Activated CD8-positive, alpha-beta T cell treated with anti-CD3 and anti-CD28 coated beads, Interleukin-2, amount 10 ng/mL, durations not matched to agents 7 days and 5 days (primary cell): ENCODE results near the gene STAMBP. TPM values are rescaled to one million over a fixed set of nuclear protein-coding genes. Genes with fewer than 3 reads are reported as not detected.
"Not testable (repeated sequence)": the region's sequence is repeated elsewhere in the genome, so short reads cannot be mapped to it uniquely, and the experiment has no call there.

Experiments used
- ATAC-seq: fragments of 150-1000 bp; cut with Tn5 transposase; one replicate; pipeline ENCODE4 v1.10.0; 2021; ENCODE audit warnings: moderate library complexity
- CTCF ChIA-PET: fragments of 350-600 bp; sonication (Branson Sonifier 250); formaldehyde crosslinking; loops from one replicate; lab custom pipeline; 2021; ENCODE audit warnings: antibody characterized with exemption; lab: Charles Lee
- POLR2A ChIA-PET: fragments of 350-600 bp; sonication (Branson Sonifier 250); formaldehyde crosslinking; loops from one replicate; lab custom pipeline; 2021; ENCODE audit warnings: antibody characterized with exemption; lab: Charles Lee
- DNase-seq: peaks from one replicate; pipeline ENCODE4 v3.0.0-alpha.2; 2020
- H3K27ac Mint-ChIP-seq: one replicate; pipeline ENCODE4 v1.8.0; 2021; ENCODE audit warnings: mild to moderate bottlenecking, mixed read lengths
- H3K27me3 Mint-ChIP-seq: one replicate; pipeline ENCODE4 v1.8.0; 2021; ENCODE audit warnings: low read depth, mixed read lengths
- H3K36me3 Mint-ChIP-seq: one replicate; pipeline ENCODE4 v1.8.0; 2021; ENCODE audit warnings: low read depth, mixed read lengths
- H3K4me1 Mint-ChIP-seq: one replicate; pipeline ENCODE4 v1.8.0; 2021; ENCODE audit warnings: low read depth, mixed read lengths
- H3K4me3 Mint-ChIP-seq: one replicate; pipeline ENCODE4 v1.8.0; 2021; ENCODE audit warnings: mild to moderate bottlenecking, mixed read lengths
- H3K9me3 Mint-ChIP-seq: one replicate; pipeline ENCODE4 v1.8.0; 2022; ENCODE audit warnings: mixed read lengths; ENCODE audit not compliant: insufficient read depth
- total RNA-seq, 2 experiments: library from RNA; stranded (reverse); gene quantifications; one replicate each; pipeline ENCODE4 v1.2.3, GENCODE V29; 2021

STAMBP gene
- total RNA-seq, 2 experiments from 2014 or later = 33.6 to 34.9 TPM

DNA sequence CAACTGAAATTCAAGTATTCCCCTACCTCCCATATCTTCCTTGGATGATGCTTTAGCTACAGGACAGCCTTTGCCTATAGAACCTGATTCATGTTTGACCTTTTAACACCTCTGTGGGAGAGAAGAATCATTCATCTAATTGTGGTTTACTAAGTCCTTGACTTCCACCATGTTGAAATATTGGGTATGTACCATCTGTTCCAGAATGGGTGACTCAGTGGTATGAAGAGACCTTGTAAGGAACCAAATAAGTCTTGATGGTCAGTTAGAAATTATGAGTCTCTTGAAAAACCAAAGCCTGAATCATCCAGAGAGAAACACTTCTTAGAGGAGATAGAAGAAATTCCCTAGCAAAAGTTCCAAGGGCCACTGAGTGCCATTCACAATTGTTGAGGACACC lies 27.5 kb downstream of the STAMBP start:
- Mint-ChIP-seq H3K27me3 (no peaks in the 10 kb centered on the region), H3K36me3 (peaks cover 46% of the 10 kb centered on the region), H3K27ac (no peak overlapping the region), H3K4me1 (peaks cover 3% of the 10 kb centered on the region), H3K9me3 (no peaks in the 10 kb centered on the region), H3K4me3 (no peak overlapping the region)
- ChIA-PET CTCF (interaction anchor here (1.4 to 1.9 kb wide), 3 partner anchors 10 to 109 kb away, joined by 3 to 5 read pairs (median 5); partner anchors contain the start of gene STAMBP), POLR2A (no interaction called here)
- DNase-seq = no peak
- no peak for ATAC-seq

GRCh38 chr2:73859721-73860586 lies 31.2 kb downstream of the STAMBP start:
- Mint-ChIP-seq H3K4me3 (no peak overlapping the region), H3K36me3 (peaks cover 62% of the 10 kb centered on the region), H3K9me3 (no peaks in the 10 kb centered on the region), H3K4me1 (peaks cover 3% of the 10 kb centered on the region), H3K27me3 (no peaks in the 10 kb centered on the region), H3K27ac (no peak overlapping the region)
- DNase-seq = peak; percentile 26
- POLR2A ChIA-PET = no interaction called here
- no peak for ATAC-seq
- CTCF ChIA-PET = interaction anchor here (1.1 to 1.3 kb wide), 2 partner anchors 32 to 261 kb away, joined by 3 to 5 read pairs; no protein-coding TSS in a partner anchor

GRCh38 chr2:73862987-73863386 lies 34.2 kb downstream of the STAMBP start:
- DNase-seq (no peak), ATAC-seq (no peak)
- H3K27ac Mint-ChIP-seq = no peak overlapping the region
- ChIA-PET CTCF (interaction anchor here (1.0 kb wide), 1 partner anchor 45 kb away, joined by 3 read pairs; no protein-coding TSS in a partner anchor), POLR2A (no interaction called here)
- H3K9me3 Mint-ChIP-seq = no peaks in the 10 kb centered on the region
- H3K4me3 Mint-ChIP-seq = no peak overlapping the region
- H3K36me3 Mint-ChIP-seq = peaks cover 51% of the 10 kb centered on the region
- H3K27me3 Mint-ChIP-seq = no peaks in the 10 kb centered on the region
- peaks cover 3% of the 10 kb centered on the region for H3K4me1 Mint-ChIP-seq

DNA sequence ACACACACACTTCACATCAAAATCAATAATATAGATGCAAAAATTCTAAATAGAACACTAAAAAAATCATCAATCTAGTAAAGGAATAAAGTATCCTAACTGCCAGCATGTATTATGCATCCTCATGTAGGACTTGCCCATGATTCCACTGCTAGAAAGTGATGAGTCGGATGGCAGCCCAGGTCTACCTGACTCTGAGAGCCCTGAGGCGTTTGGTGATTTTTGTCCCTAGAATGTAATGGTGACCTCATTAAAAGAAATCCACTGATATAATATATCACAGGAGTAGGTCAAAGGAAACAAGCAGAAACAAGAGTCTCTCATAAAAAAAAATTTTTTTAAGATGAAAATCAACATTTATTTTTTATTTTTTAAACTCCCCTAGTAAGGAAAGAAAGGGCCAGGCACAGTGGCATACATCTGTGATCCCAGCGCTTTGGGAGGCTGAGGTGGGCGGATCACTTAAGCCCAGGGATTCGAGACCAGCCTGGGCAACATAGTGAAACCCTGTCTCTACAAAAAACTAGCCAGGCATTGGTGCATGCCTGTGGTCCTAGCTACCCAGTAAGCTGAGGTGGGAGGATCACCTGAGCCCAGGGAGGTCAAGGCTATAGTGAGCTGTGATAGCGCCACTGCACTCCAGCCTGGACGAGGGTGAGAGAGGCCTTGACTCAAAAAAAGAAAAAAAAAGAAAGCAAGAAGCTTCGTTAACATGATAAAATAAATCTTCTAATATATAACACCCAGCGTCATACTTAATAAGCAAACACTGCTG lies 39.6 kb downstream of the STAMBP start:
- CTCF ChIA-PET = no interaction called here
- ATAC-seq (no peak), DNase-seq (no peak)
- no peaks in the 10 kb centered on the region for H3K4me1 Mint-ChIP-seq
- no peaks in the 10 kb centered on the region for H3K27me3 Mint-ChIP-seq
- H3K36me3 Mint-ChIP-seq = peaks cover 28% of the 10 kb centered on the region
- POLR2A ChIA-PET = no interaction called here
- no peaks in the 10 kb centered on the region for H3K9me3 Mint-ChIP-seq
- no peak overlapping the region for H3K27ac Mint-ChIP-seq
- H3K4me3 Mint-ChIP-seq = no peak overlapping the region

DNA sequence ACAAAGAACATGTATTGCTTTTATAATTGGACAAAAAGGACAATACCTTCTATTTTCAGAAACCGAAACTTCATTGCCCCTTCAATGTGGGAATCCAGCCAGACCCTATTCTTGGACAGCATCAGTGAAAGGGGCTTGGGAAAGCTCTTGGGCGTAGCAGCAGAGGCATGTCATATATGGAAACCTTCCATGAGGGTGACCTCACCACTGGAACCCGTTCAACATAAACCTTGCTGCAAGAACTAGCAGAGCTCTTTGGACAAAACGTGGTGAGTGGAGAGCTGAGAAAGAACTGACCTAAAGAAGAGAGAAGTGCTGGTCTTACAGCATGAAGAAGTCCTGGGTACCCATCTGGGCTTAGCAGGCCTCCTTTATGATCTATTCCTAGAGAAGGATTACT lies 41.3 kb downstream of the STAMBP start:
- no peaks in the 10 kb centered on the region for H3K9me3 Mint-ChIP-seq
- no peak for ATAC-seq
- ChIA-PET POLR2A (interaction anchor here (1.0 kb wide), 1 partner anchor 8 kb away, joined by 7 read pairs; no protein-coding TSS in a partner anchor), CTCF (no interaction called here)
- H3K36me3 Mint-ChIP-seq = peaks cover 15% of the 10 kb centered on the region
- H3K4me1 Mint-ChIP-seq = no peaks in the 10 kb centered on the region
- no peaks in the 10 kb centered on the region for H3K27me3 Mint-ChIP-seq
- H3K27ac Mint-ChIP-seq = no peak overlapping the region
- no peak overlapping the region for H3K4me3 Mint-ChIP-seq
- DNase-seq = no peak

- ChIA-PET CTCF (no interaction called here), POLR2A (no interaction called here)
- ATAC-seq = no peak
- no peak overlapping the region for H3K4me3 Mint-ChIP-seq
- H3K9me3 Mint-ChIP-seq = no peaks in the 10 kb centered on the region
- DNase-seq = no peak
- peaks cover 3% of the 10 kb centered on the region for H3K4me1 Mint-ChIP-seq
- no peaks in the 10 kb centered on the region for H3K36me3 Mint-ChIP-seq
- H3K27ac Mint-ChIP-seq = no peak overlapping the region
- H3K27me3 Mint-ChIP-seq = peaks cover 7% of the 10 kb centered on the region
Measured at GRCh38 chr2:73877071-73877802, 48.5 kb downstream of the STAMBP start.

GRCh38 chr2:73877984-73878383 lies 49.2 kb downstream of the STAMBP start:
- CTCF ChIA-PET, DNase-seq, H3K9me3 Mint-ChIP-seq, H3K27ac Mint-ChIP-seq, H3K4me1 Mint-ChIP-seq, ATAC-seq, H3K4me3 Mint-ChIP-seq, H3K36me3 Mint-ChIP-seq, POLR2A ChIA-PET, H3K27me3 Mint-ChIP-seq: not testable (repeated sequence)

DNA sequence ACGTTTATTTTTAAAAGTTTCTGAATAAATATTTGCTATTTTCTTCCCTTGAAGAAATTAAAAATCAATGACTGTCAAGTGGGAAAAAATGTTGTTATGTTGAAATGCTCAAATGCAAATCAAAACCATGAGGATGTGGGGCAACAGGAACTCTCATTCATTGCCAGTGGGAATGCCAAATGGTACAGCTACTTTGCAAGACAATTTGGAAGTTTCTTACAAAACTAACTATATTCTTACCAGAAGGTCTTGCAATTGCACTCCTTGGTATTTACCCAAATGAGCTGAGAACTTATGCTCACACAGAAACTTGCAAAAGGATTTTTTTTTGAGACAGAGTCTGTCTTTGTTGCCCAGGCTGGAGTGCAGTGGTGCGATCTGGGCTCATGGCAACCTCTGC lies 56.6 kb downstream of the STAMBP start:
- CTCF ChIA-PET = no interaction called here
- DNase-seq (no peak), ATAC-seq (no peak)
- no peak overlapping the region for H3K4me3 Mint-ChIP-seq
- peaks cover 17% of the 10 kb centered on the region for H3K4me1 Mint-ChIP-seq
- H3K27me3 Mint-ChIP-seq = peaks cover 8% of the 10 kb centered on the region
- no peaks in the 10 kb centered on the region for H3K36me3 Mint-ChIP-seq
- POLR2A ChIA-PET = interaction anchor here (1.2 kb wide), 1 partner anchor 262 kb away, joined by 3 read pairs; no protein-coding TSS in a partner anchor
- no peak overlapping the region for H3K27ac Mint-ChIP-seq
- no peaks in the 10 kb centered on the region for H3K9me3 Mint-ChIP-seq

DNA sequence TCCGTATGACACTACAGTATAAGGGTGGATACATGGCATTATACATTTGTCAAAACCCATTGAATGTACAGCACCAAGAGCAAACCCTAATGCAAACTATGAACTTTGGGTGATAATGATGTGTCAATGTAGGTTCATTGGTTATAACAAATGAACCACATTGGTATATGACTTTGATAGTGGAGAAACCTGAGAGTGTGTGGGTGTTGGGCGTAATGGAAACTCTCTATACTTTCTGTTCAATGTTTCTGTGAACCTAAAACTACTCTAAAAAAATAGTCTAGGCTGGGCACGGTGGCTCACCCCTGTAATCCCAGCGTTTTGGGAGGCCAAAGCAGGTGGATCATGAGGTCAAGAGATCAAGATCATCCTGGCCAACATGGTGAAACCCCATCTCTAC lies 57.6 kb downstream of the STAMBP start:
- DNase-seq (no peak), ATAC-seq (peak; percentile 19)
- H3K27me3 Mint-ChIP-seq = peaks cover 4% of the 10 kb centered on the region
- H3K9me3 Mint-ChIP-seq = no peaks in the 10 kb centered on the region
- ChIA-PET CTCF (no interaction called here), POLR2A (interaction anchor here (1.2 kb wide), 1 partner anchor 261 kb away, joined by 3 read pairs; no protein-coding TSS in a partner anchor)
- no peak overlapping the region for H3K4me3 Mint-ChIP-seq
- no peaks in the 10 kb centered on the region for H3K36me3 Mint-ChIP-seq
- peaks cover 17% of the 10 kb centered on the region for H3K4me1 Mint-ChIP-seq
- H3K27ac Mint-ChIP-seq = no peak overlapping the region

DNA sequence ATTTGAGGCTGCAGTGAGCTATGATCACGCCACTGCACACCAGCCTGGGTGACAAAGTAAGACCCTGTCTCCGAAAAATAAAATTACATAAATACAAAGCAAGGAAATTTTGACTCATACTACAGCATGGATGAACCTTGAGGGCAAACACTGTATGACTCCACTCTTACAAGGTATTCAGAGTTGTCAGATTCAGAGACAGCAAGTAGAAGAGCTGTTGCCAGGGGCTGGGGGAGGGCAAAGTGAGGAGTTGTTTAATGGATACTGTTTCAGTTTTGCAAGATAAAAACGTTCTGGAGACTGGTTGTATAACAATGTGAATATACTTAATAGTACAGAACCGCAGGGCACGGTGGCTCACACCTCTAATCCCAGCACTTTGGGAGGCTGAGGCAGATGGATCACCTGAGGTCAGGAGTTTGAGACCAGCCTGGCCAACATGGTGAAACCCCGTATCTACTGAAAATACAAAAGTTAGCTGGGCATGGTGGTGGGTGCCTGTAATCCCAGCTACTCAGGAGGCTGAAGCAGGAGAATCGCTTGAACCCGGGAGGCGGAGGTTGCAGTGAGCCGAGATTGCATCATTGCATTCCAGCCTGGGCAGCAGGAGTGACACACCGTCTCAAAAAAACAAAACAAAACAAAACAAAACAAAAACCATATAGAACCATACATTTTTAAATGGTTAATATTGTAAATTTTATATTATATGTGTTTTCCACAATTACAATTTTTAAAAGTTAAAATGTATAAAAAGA lies 59.0 kb downstream of the STAMBP start:
- CTCF ChIA-PET, H3K36me3 Mint-ChIP-seq, ATAC-seq, H3K27me3 Mint-ChIP-seq, POLR2A ChIA-PET, H3K9me3 Mint-ChIP-seq, H3K4me3 Mint-ChIP-seq, DNase-seq, H3K27ac Mint-ChIP-seq: not testable (repeated sequence)
- H3K4me1 Mint-ChIP-seq = peaks cover 17% of the 10 kb centered on the region

DNA sequence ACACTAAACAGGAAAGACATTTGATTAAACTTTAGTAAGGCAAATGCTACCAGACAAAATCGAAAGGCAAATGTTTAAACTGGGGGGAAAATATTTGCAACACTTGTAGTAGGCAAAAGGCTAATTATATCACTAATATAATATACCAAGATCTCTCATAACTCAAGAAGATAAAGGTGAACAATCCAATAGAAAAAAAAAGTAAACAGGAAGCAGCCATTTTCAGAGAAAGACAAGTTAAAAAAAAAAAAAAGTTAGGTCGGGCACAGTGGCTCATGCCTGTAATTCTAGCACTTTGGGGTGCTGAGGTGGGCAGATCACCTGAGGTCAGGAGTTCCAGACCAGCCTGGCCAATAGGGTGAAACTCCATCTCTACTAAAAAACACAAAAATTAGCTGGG lies 59.6 kb downstream of the STAMBP start:
- ChIA-PET CTCF (interaction anchor here (0.8 kb wide), 1 partner anchor 23 kb away, joined by 3 read pairs; no protein-coding TSS in a partner anchor), POLR2A (no interaction called here)
- no peak overlapping the region for H3K4me3 Mint-ChIP-seq
- H3K27me3 Mint-ChIP-seq = peaks cover 2% of the 10 kb centered on the region
- ATAC-seq (no peak), DNase-seq (no peak)
- H3K4me1 Mint-ChIP-seq = peaks cover 18% of the 10 kb centered on the region
- H3K36me3 Mint-ChIP-seq = no peaks in the 10 kb centered on the region
- peak overlapping the region; percentile 52 for H3K27ac Mint-ChIP-seq
- no peaks in the 10 kb centered on the region for H3K9me3 Mint-ChIP-seq
